Breast epithelium (tissue), 4 donors: ENCODE measurements around the gene ADCY4. TPM values are rescaled to one million over a fixed set of nuclear protein-coding genes. Genes with fewer than 3 reads are reported as not detected.

Experiments
- DNase-seq, 2 donors: peaks; one replicate each; pipeline ENCODE4 v3.0.0-alpha.2; 2019; ENCODE audit warnings: low spot score in 2 of 2
- H3K27ac ChIP-seq, 2 donors: fragments of 200-600 bp; sonication (generic) in 1 of 2; one replicate each; pipeline ENCODE4 v1.5.1; 2016 to 2019; ENCODE audit warnings: mild to moderate bottlenecking in 1 of 2
- H3K27me3 ChIP-seq, 2 donors: fragments of 200-600 bp; sonication (generic) in 1 of 2; one replicate each; pipeline versions ENCODE4 v1.5.1 to v1.6.0; 2017 to 2019; ENCODE audit warnings: control low read depth in 1 of 2, mild to moderate bottlenecking in 1 of 2
- H3K36me3 ChIP-seq: fragments of 200-600 bp; one replicate; pipeline ENCODE4 v1.5.1; 2019
- H3K4me1 ChIP-seq, 2 donors: fragments of 200-600 bp; sonication (generic); one replicate each; pipeline ENCODE4 v1.5.1; 2016 to 2019; ENCODE audit warnings: control low read depth in 1 of 2
- H3K4me3 ChIP-seq, 3 donors: fragments of 200-600 bp; sonication (generic); 1 replicate in 2 of 3; 2 replicates in 1 of 3; pipeline ENCODE4 v1.5.1; 2016 to 2019; ENCODE audit warnings: mild to moderate bottlenecking in 3 of 3, moderate library complexity in 2 of 3
- H3K9me3 ChIP-seq, 2 donors: fragments of 200-600 bp; sonication (generic) in 1 of 2; one replicate each; pipeline ENCODE4 v1.5.1; 2016 to 2019; ENCODE audit warnings: control low read depth in 1 of 2
- POLR2A ChIP-seq: fragments of 450-650 bp; IDR thresholded peaks from one replicate; pipeline ENCODE4 v1.6.1; 2016; ENCODE audit warnings: antibody characterized with exemption, mild to moderate bottlenecking, moderate library complexity
- POLR2AphosphoS5 ChIP-seq, 3 donors: sonication (generic); formaldehyde crosslinking; IDR thresholded peaks; one replicate each; pipeline ENCODE4 v1.6.1; 2017; ENCODE audit warnings: antibody characterized with exemption in 3 of 3
- intact Hi-C: fragments of 100-400 bp; cut with DNase I; formaldehyde crosslinking; loops from one replicate; pipeline ENCODE4 v1.15.1; 2023; ENCODE audit warnings: low total_unique reads
- total RNA-seq, 3 donors: library from RNA; depleted of rRNA; stranded (reverse); fragments of >200 nt; gene quantifications; one replicate each; pipeline ENCODE4 v1.1.0, GENCODE V29; 2016
- TF ChIP-seq, protein P1 (sequence below), 3 donors: fragments of 450-650 bp; IDR thresholded peaks; one replicate each; pipeline ENCODE4 v1.5.1; 2016 to 2017; ENCODE audit warnings: antibody characterized with exemption in 3 of 3, mild to moderate bottlenecking in 3 of 3, moderate library complexity in 3 of 3

ADCY4 gene
- 10 to 100 TPM; 13.8 to 60.6 (median 27.7) TPM for total RNA-seq

DNA sequence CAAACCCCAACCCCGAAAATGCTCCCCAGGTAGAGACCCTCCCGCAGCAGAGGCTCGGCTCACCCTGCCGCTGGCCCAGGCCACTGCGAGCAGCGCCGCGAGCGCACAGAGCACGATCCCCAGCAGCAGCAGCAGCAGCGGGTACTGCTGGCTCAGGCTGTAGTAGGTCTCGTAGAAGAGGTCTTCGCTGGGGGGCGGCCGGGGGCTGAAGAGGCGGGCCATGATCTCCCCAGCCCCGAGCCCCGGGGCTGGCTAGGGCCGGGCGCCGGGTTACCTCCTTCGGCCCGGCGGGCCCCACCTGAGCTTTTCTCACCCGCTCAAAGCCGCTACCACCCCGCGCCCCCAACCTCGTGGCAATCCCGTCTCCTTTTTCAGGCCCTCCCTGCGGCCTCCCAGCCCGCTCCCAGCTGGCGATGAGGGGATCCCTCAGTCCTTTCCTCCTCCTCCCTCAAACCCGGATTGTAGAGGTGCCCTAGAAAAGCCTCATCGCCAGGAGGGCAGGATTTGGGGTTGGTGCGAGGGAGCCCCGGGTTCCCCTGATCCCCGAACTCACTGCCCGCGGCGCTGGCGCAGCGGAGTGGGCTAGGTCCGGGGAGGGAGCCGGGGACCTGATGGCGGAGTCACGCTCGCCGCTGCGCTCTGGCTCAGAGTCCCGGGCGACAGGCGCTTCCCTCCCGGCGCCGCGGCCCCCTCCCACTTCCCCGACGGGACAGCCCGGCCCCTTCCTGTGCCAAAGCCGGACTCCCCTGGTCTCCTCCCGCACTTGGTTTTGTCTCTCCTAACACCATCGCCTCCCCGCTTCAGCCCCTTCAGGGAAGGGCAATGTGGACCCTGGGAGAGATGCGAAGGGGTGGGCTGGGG lies at the start of gene ADCY4:
Gene ADCY4 (minus strand): TSS at position 641 of the 861 bp plus-strand sequence. CDS start 419 bp downstream, at position 222.
- peak within 1 kb of the TSS; percentile 23 to 76 for H3K27ac ChIP-seq
- TF ChIP-seq, protein P1, sequence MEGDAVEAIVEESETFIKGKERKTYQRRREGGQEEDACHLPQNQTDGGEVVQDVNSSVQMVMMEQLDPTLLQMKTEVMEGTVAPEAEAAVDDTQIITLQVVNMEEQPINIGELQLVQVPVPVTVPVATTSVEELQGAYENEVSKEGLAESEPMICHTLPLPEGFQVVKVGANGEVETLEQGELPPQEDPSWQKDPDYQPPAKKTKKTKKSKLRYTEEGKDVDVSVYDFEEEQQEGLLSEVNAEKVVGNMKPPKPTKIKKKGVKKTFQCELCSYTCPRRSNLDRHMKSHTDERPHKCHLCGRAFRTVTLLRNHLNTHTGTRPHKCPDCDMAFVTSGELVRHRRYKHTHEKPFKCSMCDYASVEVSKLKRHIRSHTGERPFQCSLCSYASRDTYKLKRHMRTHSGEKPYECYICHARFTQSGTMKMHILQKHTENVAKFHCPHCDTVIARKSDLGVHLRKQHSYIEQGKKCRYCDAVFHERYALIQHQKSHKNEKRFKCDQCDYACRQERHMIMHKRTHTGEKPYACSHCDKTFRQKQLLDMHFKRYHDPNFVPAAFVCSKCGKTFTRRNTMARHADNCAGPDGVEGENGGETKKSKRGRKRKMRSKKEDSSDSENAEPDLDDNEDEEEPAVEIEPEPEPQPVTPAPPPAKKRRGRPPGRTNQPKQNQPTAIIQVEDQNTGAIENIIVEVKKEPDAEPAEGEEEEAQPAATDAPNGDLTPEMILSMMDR (IDR thresholded peaks at IDR 0.05): no peak
- TF ChIP-seq POLR2AphosphoS5 (IDR thresholded peaks at IDR 0.05) (no peak), POLR2A (no peak)
- peaks cover 5 to 6% of the 10 kb centered on the region in 2 donors for H3K4me1 ChIP-seq
- H3K4me3 ChIP-seq: peak within 1 kb of the TSS; percentile 48 to 68 (median 49)
- no peaks in the 10 kb centered on the region for H3K9me3 ChIP-seq
- no peak for DNase-seq
- peaks cover 0 to 11% of the 10 kb centered on the region in 2 donors for H3K27me3 ChIP-seq
- no peaks in the 10 kb centered on the region for H3K36me3 ChIP-seq
- intact Hi-C loops: loop anchor here (5.0 kb wide), 1 partner anchor 33 kb away; the partner anchor contains the start of gene NFATC4

DNA sequence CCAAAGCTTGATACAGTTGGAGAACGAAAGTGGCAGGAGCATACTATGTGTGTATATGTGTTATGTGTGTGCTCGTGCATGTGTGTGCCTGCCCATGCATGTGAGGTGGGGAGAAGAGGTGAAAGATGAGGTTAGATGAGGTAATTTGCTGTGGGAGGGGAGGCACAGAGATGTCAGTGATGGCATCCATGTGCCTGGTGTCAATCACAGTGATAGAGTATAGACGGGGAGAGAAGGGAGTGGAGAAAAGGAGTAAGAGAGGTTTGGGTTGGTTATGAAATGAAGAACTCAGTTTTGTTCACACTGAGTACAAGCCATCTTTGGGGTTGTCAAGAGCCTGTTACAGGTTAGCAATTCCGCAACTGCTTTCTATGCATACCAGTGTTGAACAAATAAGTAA lies 49.3 kb upstream of the ADCY4 start:
- no peaks in the 10 kb centered on the region for H3K36me3 ChIP-seq
- TF ChIP-seq POLR2AphosphoS5 (IDR thresholded peaks at IDR 0.05) (no peak), POLR2A (no peak)
- TF ChIP-seq, protein P1 (IDR thresholded peaks at IDR 0.05): no peak
- DNase-seq: no peak
- intact Hi-C loops: no loop called here
- no peaks in the 10 kb centered on the region for H3K9me3 ChIP-seq
- no peaks in the 10 kb centered on the region for H3K27me3 ChIP-seq
- H3K4me3 ChIP-seq: no peak overlapping the region
- H3K27ac ChIP-seq: no peak overlapping the region
- H3K4me1 ChIP-seq: no peaks in the 10 kb centered on the region

DNA sequence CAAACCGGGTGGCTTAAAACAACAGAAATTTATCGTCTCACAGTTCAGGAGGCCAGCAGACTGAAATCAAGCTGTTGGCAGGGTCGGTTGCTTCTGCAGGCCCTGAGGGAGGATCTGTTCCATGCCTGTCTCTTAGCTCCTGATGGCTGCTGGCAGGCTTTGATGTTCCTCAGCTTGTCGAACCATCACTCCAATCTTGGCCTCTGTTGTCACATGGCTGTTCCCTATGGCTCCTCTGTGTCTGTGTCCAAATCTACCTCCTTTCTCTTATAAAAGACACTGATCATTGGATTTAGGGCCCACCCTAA lies 47.1 kb upstream of the ADCY4 start:
- H3K36me3 ChIP-seq: no peaks in the 10 kb centered on the region
- no peaks in the 10 kb centered on the region for H3K27me3 ChIP-seq
- H3K4me1 ChIP-seq: no peaks in the 10 kb centered on the region
- H3K27ac ChIP-seq: peak overlapping the region in 1 of 2 donors; percentile 3
- no peak overlapping the region for H3K4me3 ChIP-seq
- TF ChIP-seq, protein P1 (IDR thresholded peaks at IDR 0.05): no peak
- TF ChIP-seq POLR2AphosphoS5 (IDR thresholded peaks at IDR 0.05) (no peak), POLR2A (no peak)
- intact Hi-C loops: no loop called here
- DNase-seq: no peak
- H3K9me3 ChIP-seq: no peaks in the 10 kb centered on the region

DNA sequence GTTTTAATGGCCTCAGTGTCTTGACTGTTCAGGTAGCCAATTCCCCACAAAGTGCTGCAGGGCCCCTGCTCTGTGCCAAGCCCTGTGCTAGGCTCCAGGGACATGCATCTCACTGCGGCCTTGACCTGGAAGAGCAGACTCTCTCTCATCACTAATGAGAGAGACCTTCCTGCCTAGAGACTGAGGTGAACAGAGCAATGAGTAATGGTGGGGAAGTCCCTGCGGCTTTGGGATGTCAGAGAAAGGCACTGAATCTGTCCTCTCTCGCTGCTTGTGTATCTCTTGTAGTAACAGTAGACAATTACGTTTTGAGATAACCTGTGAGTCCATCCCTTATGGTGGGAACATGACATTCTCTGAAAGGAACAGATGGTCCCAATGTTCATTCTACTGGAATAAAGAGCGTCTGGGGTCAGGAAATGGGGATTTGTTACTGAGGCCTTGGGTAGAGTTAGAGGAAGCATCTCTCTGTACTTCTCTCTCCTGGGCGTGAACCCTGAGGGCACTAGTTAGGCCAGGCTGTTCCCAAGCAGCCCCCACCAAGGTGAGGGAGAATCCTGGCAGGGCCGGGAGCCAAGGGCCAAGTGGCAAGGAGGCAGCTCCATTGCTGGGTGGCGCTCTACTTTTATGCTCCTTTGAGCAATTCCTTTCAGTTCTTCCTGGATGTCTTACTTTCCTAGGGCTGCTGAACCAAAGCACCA lies 46.6 kb upstream of the ADCY4 start:
- H3K27me3 ChIP-seq: no peaks in the 10 kb centered on the region
- intact Hi-C loops: no loop called here
- no peaks in the 10 kb centered on the region for H3K9me3 ChIP-seq
- H3K36me3 ChIP-seq: no peaks in the 10 kb centered on the region
- DNase-seq: no peak
- no peaks in the 10 kb centered on the region for H3K4me1 ChIP-seq
- H3K4me3 ChIP-seq: no peak overlapping the region
- TF ChIP-seq POLR2A: no peak
- no peak for TF ChIP-seq POLR2AphosphoS5 (IDR thresholded peaks at IDR 0.05)
- TF ChIP-seq, protein P1 (IDR thresholded peaks at IDR 0.05): no peak
- peak overlapping the region in 1 of 2 donors; percentile 3 for H3K27ac ChIP-seq
